HUES6 (cell line): ENCODE results near the gene KRT12.
"Not testable (repeated sequence)": the region's sequence is repeated elsewhere in the genome, so short reads cannot be mapped to it uniquely, and the experiment has no call there.

Experiments
- H3K27ac ChIP-seq: 2 replicates; pipeline ENCODE4 v1.7.0; 2013; ENCODE audit warnings: low read depth, mild to moderate bottlenecking, low read length, inconsistent platforms
- H3K27me3 ChIP-seq: 2 replicates; pipeline ENCODE4 v1.6.1; 2013; ENCODE audit warnings: low read length; ENCODE audit not compliant: control insufficient read depth, insufficient read depth
- H3K36me3 ChIP-seq: 2 replicates; pipeline ENCODE4 v1.6.1; 2013; ENCODE audit warnings: low read length; ENCODE audit not compliant: control insufficient read depth, insufficient read depth
- H3K4me1 ChIP-seq: 2 replicates; pipeline ENCODE4 v1.6.1; 2013; ENCODE audit warnings: low read length; ENCODE audit not compliant: control insufficient read depth, insufficient read depth
- H3K4me3 ChIP-seq: 2 replicates; pipeline ENCODE4 v1.5.1; 2013; ENCODE audit warnings: low read depth, low read length
- H3K9ac ChIP-seq: one replicate; pipeline ENCODE4 v1.6.1; 2013; ENCODE audit warnings: mild to moderate bottlenecking, low read length
- H3K9me3 ChIP-seq: 2 replicates; pipeline ENCODE4 v1.6.1; 2013; ENCODE audit warnings: low read depth, low read length; ENCODE audit not compliant: control insufficient read depth, insufficient read depth

Gene KRT12

GRCh38 chr17:40821536-40821935, 45.5 kb downstream of the KRT12 start:
- Histone ChIP-seq H3K36me3 (peaks cover 7% of the 10 kb centered on the region; the same call in 1 of the 2 replicates), H3K27ac (no peak overlapping the region), H3K9ac (no peak overlapping the region), H3K4me1 (no peaks in the 10 kb centered on the region), H3K4me3 (no peak overlapping the region), H3K9me3 (no peaks in the 10 kb centered on the region), H3K27me3 (peaks cover 38% of the 10 kb centered on the region)

GRCh38 chr17:40820228-40820838, 46.7 kb downstream of the KRT12 start:
- Histone ChIP-seq H3K4me3 (no peak overlapping the region), H3K27me3 (peaks cover 26% of the 10 kb centered on the region), H3K9me3 (no peaks in the 10 kb centered on the region), H3K9ac (no peak overlapping the region), H3K36me3 (peaks cover 7% of the 10 kb centered on the region; the same call in 1 of the 2 replicates), H3K4me1 (no peaks in the 10 kb centered on the region), H3K27ac (no peak overlapping the region)

- H3K27ac ChIP-seq: no peak overlapping the region
- H3K9me3 ChIP-seq: no peaks in the 10 kb centered on the region
- H3K4me1 ChIP-seq: no peaks in the 10 kb centered on the region
- peak overlapping the region; percentile 86 for H3K4me3 ChIP-seq
- no peak overlapping the region for H3K9ac ChIP-seq
- peaks cover 7% of the 10 kb centered on the region; the same call in 1 of the 2 replicates for H3K36me3 ChIP-seq
- H3K27me3 ChIP-seq: peaks cover 26% of the 10 kb centered on the region
Observed at GRCh38 chr17:40819528-40820125, 47.4 kb downstream of the KRT12 start.

DNA sequence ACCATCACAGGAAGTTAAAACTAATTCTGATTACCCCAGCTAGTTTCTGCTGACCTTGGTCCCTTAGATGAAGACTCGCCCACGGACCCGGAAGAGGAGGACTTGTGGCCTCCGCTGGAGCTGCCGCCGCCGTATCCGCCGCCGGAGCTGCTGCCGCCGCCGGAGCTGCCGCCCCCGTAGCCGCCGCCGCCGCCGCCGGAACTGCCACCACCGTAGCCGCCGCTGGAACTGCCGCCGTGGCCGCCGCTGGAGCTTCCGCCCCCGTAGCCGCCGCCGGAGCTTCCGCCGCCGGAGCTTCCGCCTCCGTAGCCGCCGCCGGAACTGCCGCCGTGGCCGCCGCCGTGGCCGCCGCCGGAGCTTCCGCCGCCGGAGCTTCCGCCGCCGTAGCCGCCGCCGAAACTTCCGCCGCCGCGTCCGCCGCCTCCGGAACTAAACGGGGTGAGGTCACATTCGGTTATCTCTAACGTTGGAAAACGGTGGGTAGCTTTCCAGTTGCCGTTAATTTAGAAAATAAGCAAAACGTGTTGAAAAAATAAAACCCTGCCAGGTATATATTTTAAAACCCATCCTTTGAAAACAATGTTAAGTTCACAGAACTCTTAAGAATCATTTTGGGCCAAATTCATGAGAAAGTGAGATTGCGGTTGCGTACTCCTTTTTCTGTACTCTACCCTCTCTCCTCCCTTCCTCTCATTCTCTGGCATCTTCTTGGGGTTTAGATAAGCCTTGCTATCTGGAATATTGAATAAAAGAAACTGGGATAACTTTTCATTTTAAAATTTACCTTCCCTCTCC, 48.1 kb downstream of the KRT12 start:
- H3K4me3 ChIP-seq: peak overlapping the region; percentile 86
- no peaks in the 10 kb centered on the region for H3K9me3 ChIP-seq
- peaks cover 23% of the 10 kb centered on the region for H3K27me3 ChIP-seq
- peak overlapping the region; percentile 48; the same call in 1 of the 2 replicates for H3K27ac ChIP-seq
- H3K9ac ChIP-seq: peak overlapping the region; percentile 60
- peaks cover 7% of the 10 kb centered on the region; the same call in 1 of the 2 replicates for H3K36me3 ChIP-seq
- H3K4me1 ChIP-seq: no peaks in the 10 kb centered on the region

GRCh38 chr17:40818343-40818732, 48.7 kb downstream of the KRT12 start:
- Histone ChIP-seq H3K27me3 (peaks cover 27% of the 10 kb centered on the region), H3K4me3 (peak overlapping the region; percentile 80), H3K9ac (peak overlapping the region; percentile 60), H3K4me1 (no peaks in the 10 kb centered on the region), H3K27ac (peak overlapping the region; percentile 48; the same call in 1 of the 2 replicates), H3K9me3 (no peaks in the 10 kb centered on the region), H3K36me3 (peaks cover 7% of the 10 kb centered on the region; the same call in 1 of the 2 replicates)

DNA sequence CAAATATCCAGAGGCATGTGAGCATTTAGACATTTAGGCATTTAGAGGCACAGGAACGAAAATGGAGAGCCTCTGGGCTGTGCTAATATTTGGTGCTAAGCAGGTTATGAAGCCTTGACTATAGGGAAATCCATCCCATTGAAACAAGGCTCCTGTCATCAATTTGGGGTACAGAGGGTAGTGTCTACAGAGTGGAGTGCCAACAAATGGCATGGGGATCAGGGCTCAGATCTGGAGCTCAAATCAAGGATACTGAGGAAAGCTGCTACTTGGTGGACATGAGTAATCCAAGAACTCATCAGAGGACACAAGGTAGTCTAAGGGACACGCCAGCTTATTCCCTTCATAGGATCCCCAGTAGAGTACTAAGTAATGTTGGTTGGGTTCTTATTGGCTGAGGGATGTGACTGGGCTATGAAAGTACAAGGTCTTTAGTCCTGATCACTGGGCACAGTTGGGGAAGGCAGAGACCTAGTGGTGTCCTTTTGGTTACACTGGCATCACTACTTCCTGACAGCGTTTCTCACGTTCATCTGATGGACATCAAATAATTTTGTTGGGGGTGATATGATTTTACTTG, 49.8 kb downstream of the KRT12 start:
- peaks cover 31% of the 10 kb centered on the region for H3K27me3 ChIP-seq
- H3K4me1 ChIP-seq: no peaks in the 10 kb centered on the region
- peaks cover 7% of the 10 kb centered on the region; the same call in 1 of the 2 replicates for H3K36me3 ChIP-seq
- H3K9ac ChIP-seq: no peak overlapping the region
- H3K9me3 ChIP-seq: no peaks in the 10 kb centered on the region
- no peak overlapping the region for H3K27ac ChIP-seq
- H3K4me3 ChIP-seq: peak overlapping the region; percentile 25; the same call in 1 of the 2 replicates

GRCh38 chr17:40816569-40816968, 50.5 kb downstream of the KRT12 start:
- Histone ChIP-seq H3K36me3 (peaks cover 7% of the 10 kb centered on the region; the same call in 1 of the 2 replicates), H3K27ac (no peak overlapping the region), H3K27me3 (peaks cover 33% of the 10 kb centered on the region), H3K9me3 (no peaks in the 10 kb centered on the region), H3K9ac (no peak overlapping the region), H3K4me1 (no peaks in the 10 kb centered on the region), H3K4me3 (no peak overlapping the region)

GRCh38 chr17:40815381-40815780, 51.6 kb downstream of the KRT12 start:
- peaks cover 39% of the 10 kb centered on the region for H3K27me3 ChIP-seq

GRCh38 chr17:40814657-40815056, 52.4 kb downstream of the KRT12 start:
- not testable (repeated sequence) for H3K4me1 ChIP-seq, H3K36me3 ChIP-seq, H3K9me3 ChIP-seq, H3K9ac ChIP-seq, H3K27ac ChIP-seq, H3K4me3 ChIP-seq
- H3K27me3 ChIP-seq: peaks cover 43% of the 10 kb centered on the region

More at GRCh38 chr17:40815381-40815780, 51.6 kb downstream of the KRT12 start:
- Histone ChIP-seq H3K27ac (no peak overlapping the region), H3K9ac (no peak overlapping the region), H3K4me1 (no peaks in the 10 kb centered on the region), H3K4me3 (no peak overlapping the region), H3K9me3 (no peaks in the 10 kb centered on the region), H3K36me3 (peaks cover 7% of the 10 kb centered on the region; the same call in 1 of the 2 replicates)

GRCh38 chr17:40813804-40814203, 53.2 kb downstream of the KRT12 start:
- Histone ChIP-seq H3K4me3 (no peak overlapping the region), H3K9me3 (no peaks in the 10 kb centered on the region), H3K9ac (no peak overlapping the region), H3K27ac (no peak overlapping the region), H3K4me1 (no peaks in the 10 kb centered on the region), H3K27me3 (peaks cover 51% of the 10 kb centered on the region), H3K36me3 (peaks cover 7% of the 10 kb centered on the region; the same call in 1 of the 2 replicates)
